Endodermal cell (in vitro differentiated cells): ENCODE measurements around the gene SLC7A9. TPM values are rescaled to one million over a fixed set of nuclear protein-coding genes. Genes with fewer than 3 reads are reported as not detected.
A peak's percentile ranks its signal among the peaks of the same experiment; 100 is the strongest.

Source experiments
- DNase-seq: peaks from one replicate; pipeline ENCODE4 v3.0.0-alpha.2; 2017
- H3K27ac ChIP-seq: 2 replicates; pipeline ENCODE4 v1.5.1; 2013; ENCODE audit warnings: mild to moderate bottlenecking, low read depth, low read length, moderate library complexity
- H3K27me3 ChIP-seq: 2 replicates; pipeline ENCODE4 v1.6.1; 2013; ENCODE audit warnings: mild to moderate bottlenecking, low read length, moderate library complexity; ENCODE audit not compliant: insufficient read depth, control insufficient read depth, poor library complexity, severe bottlenecking
- H3K36me3 ChIP-seq: 2 replicates; pipeline ENCODE4 v1.7.0; 2013; ENCODE audit warnings: mild to moderate bottlenecking, low read length, moderate library complexity; ENCODE audit not compliant: control insufficient read depth, insufficient read depth
- H3K4me1 ChIP-seq: one replicate; pipeline ENCODE4 v1.7.0; 2013; ENCODE audit warnings: low read length; ENCODE audit not compliant: control insufficient read depth, insufficient read depth
- H3K4me3 ChIP-seq: 2 replicates; pipeline ENCODE4 v1.5.1; 2013; ENCODE audit warnings: mild to moderate bottlenecking, low read length, moderate library complexity
- H3K9ac ChIP-seq: 2 replicates; pipeline ENCODE4 v1.6.1; 2013; ENCODE audit warnings: mild to moderate bottlenecking, low read length, moderate library complexity; ENCODE audit not compliant: poor library complexity, severe bottlenecking; ENCODE audit errors: extremely low read depth
- H3K9me3 ChIP-seq: 2 replicates; pipeline ENCODE4 v1.6.1; 2013; ENCODE audit warnings: mild to moderate bottlenecking, low read length, moderate library complexity; ENCODE audit not compliant: control insufficient read depth
- H3K27ac Mint-ChIP-seq: 2 replicates; pipeline ENCODE4 v1.8.0; 2020; ENCODE audit warnings: mixed read lengths
- H3K27me3 Mint-ChIP-seq: 2 replicates; pipeline ENCODE4 v1.8.0; 2021; ENCODE audit warnings: mild to moderate bottlenecking, mixed read lengths; ENCODE audit not compliant: insufficient read depth
- H3K36me3 Mint-ChIP-seq: 2 replicates; pipeline ENCODE4 v1.8.0; 2020; ENCODE audit warnings: low read depth, mixed read lengths
- H3K4me1 Mint-ChIP-seq: 2 replicates; pipeline ENCODE4 v1.8.0; 2020; ENCODE audit warnings: mixed read lengths
- H3K4me3 Mint-ChIP-seq: 2 replicates; pipeline ENCODE4 v1.8.0; 2020; ENCODE audit warnings: mild to moderate bottlenecking, moderate library complexity, mixed read lengths
- H3K9me3 Mint-ChIP-seq: 2 replicates; pipeline ENCODE4 v1.8.0; 2020; ENCODE audit warnings: mild to moderate bottlenecking, mixed read lengths
- WGBS, 2 experiments: methylation state at CpG; one replicate each; pipeline versions ENCODE4 v1.1.5 to v1.1.7; 2013; ENCODE audit warnings: missing lambda C conversion rate in 2 of 2, mixed read lengths in 1 of 2; ENCODE audit not compliant: insufficient coverage in 1 of 2, insufficient read length in 1 of 2; 5-methylcytosine and 5-hydroxymethylcytosine counted together
- total RNA-seq, 2 donors: library from RNA; stranded (reverse); fragmentation: NEBNext Ultra II Directional in 1 of 2; extraction: Animal tissue kit (Norgen Biotek cat#: 25700) in 1 of 2; gene quantifications; 2 replicates in 1 of 2; 3 replicates in 1 of 2; pipeline ENCODE4 v1.2.1, GENCODE V29; 2021
- TF ChIP-seq, protein P1 (sequence below): fragments of 200-600 bp; sonication (generic); conservative IDR thresholded peaks from 2 replicates; pipeline ENCODE4 v1.5.0; 2021; ENCODE audit warnings: antibody characterized with exemption, mild to moderate bottlenecking

The SLC7A9 gene
- total RNA-seq, 2 donors from 2014 or later, result 0.18 TPM; not detected in 1

DNA sequence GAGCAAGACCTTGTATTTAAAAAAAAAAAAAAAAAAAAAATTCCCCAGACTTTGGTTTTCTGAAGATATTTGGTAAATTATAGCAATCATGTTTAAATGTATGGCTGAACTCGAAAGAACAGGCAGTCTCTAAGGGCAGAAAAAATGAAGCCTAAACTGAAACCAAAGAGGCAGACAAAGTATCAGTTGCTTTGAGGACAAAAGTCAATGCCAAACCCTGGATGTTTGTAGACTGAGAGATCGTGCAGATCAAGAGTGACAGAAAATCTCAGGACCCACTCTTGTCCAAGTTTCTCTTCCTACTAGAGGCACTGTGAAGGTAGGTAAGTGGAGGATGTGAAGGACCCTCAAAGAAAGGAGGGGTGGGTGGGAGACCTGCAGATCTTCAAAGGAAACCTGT is 11.1 kb upstream of the SLC7A9 start:
- Mint-ChIP-seq H3K27me3 (no peaks in the 10 kb centered on the region), H3K4me3 (no peak overlapping the region), H3K27ac (no peak overlapping the region), H3K4me1 (peaks cover under 1% of the 10 kb centered on the region), H3K9me3 (no peaks in the 10 kb centered on the region), H3K36me3 (peaks cover 23% of the 10 kb centered on the region)
- no peak for DNase-seq
- Histone ChIP-seq H3K27me3 (no peaks in the 10 kb centered on the region), H3K4me3 (no peak overlapping the region), H3K9ac (no peak overlapping the region), H3K9me3 (no peaks in the 10 kb centered on the region), H3K27ac (no peak overlapping the region), H3K36me3 (peaks cover 8% of the 10 kb centered on the region), H3K4me1 (no peaks in the 10 kb centered on the region)
- TF ChIP-seq, protein P1, sequence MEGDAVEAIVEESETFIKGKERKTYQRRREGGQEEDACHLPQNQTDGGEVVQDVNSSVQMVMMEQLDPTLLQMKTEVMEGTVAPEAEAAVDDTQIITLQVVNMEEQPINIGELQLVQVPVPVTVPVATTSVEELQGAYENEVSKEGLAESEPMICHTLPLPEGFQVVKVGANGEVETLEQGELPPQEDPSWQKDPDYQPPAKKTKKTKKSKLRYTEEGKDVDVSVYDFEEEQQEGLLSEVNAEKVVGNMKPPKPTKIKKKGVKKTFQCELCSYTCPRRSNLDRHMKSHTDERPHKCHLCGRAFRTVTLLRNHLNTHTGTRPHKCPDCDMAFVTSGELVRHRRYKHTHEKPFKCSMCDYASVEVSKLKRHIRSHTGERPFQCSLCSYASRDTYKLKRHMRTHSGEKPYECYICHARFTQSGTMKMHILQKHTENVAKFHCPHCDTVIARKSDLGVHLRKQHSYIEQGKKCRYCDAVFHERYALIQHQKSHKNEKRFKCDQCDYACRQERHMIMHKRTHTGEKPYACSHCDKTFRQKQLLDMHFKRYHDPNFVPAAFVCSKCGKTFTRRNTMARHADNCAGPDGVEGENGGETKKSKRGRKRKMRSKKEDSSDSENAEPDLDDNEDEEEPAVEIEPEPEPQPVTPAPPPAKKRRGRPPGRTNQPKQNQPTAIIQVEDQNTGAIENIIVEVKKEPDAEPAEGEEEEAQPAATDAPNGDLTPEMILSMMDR, result no peak
- 93 to 100% methylated on average over 2 of the region's 2 CpGs for WGBS, 2 experiments

DNA sequence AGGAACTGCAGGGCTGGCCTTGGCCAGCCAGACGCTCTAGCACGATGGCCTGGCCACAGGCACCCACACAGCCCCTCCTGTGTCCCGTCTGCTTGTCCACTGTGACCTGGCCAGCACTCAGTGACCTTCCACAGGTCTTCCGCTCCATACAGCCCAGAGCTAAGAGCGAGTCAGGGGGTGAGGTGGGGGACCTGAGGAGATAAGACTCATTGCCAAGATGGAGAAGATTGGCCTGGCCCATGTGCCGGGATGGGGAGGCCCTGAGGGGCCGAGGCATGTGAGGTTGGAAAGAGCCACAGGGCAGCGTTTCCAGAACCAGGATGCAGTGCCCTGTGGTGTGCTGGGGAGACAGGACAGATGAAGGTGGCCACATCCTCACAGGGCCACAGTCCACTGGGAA is 10.2 kb upstream of the SLC7A9 start:
- Histone ChIP-seq H3K27ac (no peak overlapping the region), H3K4me3 (no peak overlapping the region), H3K36me3 (peaks cover 8% of the 10 kb centered on the region), H3K27me3 (no peaks in the 10 kb centered on the region), H3K9ac (no peak overlapping the region), H3K4me1 (no peaks in the 10 kb centered on the region), H3K9me3 (no peaks in the 10 kb centered on the region)
- H3K4me1 Mint-ChIP-seq, result peaks cover 4% of the 10 kb centered on the region
- H3K36me3 Mint-ChIP-seq, result peaks cover 23% of the 10 kb centered on the region
- H3K27me3 Mint-ChIP-seq, result no peaks in the 10 kb centered on the region
- H3K9me3 Mint-ChIP-seq, result no peaks in the 10 kb centered on the region
- no peak overlapping the region for H3K4me3 Mint-ChIP-seq
- H3K27ac Mint-ChIP-seq, result peak overlapping the region; percentile 41
- DNase-seq, result no peak
- TF ChIP-seq, protein P1, result no peak
- WGBS, 2 experiments, result 93 to 94% methylated on average over 6 to 8 of the region's 8 CpGs

- WGBS, 2 experiments, result 97% methylated on average over 8 to 12 of the region's 12 CpGs
- no peak overlapping the region for H3K27ac Mint-ChIP-seq
- H3K9me3 Mint-ChIP-seq, result no peaks in the 10 kb centered on the region
- H3K27me3 Mint-ChIP-seq, result no peaks in the 10 kb centered on the region
- TF ChIP-seq, protein P1, result no peak
- H3K9ac ChIP-seq, result no peak overlapping the region
- H3K4me3 Mint-ChIP-seq, result no peak overlapping the region
- H3K36me3 Mint-ChIP-seq, result peaks cover 22% of the 10 kb centered on the region
- H3K36me3 ChIP-seq, result peaks cover 8% of the 10 kb centered on the region
- no peak for DNase-seq
- H3K27ac ChIP-seq, result no peak overlapping the region
- H3K27me3 ChIP-seq, result no peaks in the 10 kb centered on the region
- no peaks in the 10 kb centered on the region for H3K4me1 ChIP-seq
- no peak overlapping the region for H3K4me3 ChIP-seq
- peaks cover 4% of the 10 kb centered on the region for H3K4me1 Mint-ChIP-seq
- no peaks in the 10 kb centered on the region for H3K9me3 ChIP-seq
Measured at GRCh38 chr19:32878988-32879387, 9.4 kb upstream of the SLC7A9 start.
